Endothelial cell of umbilical vein (primary cell): Measurements from ENCODE around the gene ENTREP1. TPM values are rescaled to one million over a fixed set of nuclear protein-coding genes. Genes with fewer than 3 reads are reported as not detected.

Experiments used
- BruUV-seq: library from RNA; stranded (reverse); fragments of 400-500 nt; replicated peaks from 2 replicates; lab custom pipeline; 2021; lab: Mats Ljungman, UMichigan
- CTCF ChIA-PET: fragments of 300-600, 350-600 bp; sonication (Branson Sonifier 250); formaldehyde crosslinking; loops from one replicate; lab custom pipeline; 2021; ENCODE audit warnings: antibody characterized with exemption, inconsistent platforms; lab: Charles Lee
- POLR2A ChIA-PET: fragments of 300-600, 350-600 bp; sonication (Branson Sonifier 250); formaldehyde crosslinking; loops from one replicate; lab custom pipeline; 2021; ENCODE audit warnings: antibody characterized with exemption, inconsistent platforms; lab: Charles Lee
- DNase-seq: peaks from one replicate; pipeline ENCODE4 v3.0.0-alpha.2; 2011; ENCODE audit warnings: low read depth, low spot score
- FAIRE-seq: peaks from 2 replicates; lab custom pipeline; 2011; peaks lifted over from hg19 to GRCh38; lab: Jason Lieb, UNC
- H2AFZ ChIP-seq: 2 replicates; pipeline ENCODE4 v1.6.0; 2012; ENCODE audit warnings: low read depth, low read length, control low read depth, inconsistent platforms
- H3K27ac ChIP-seq: 2 replicates; pipeline ENCODE4 v1.5.1; 2011; ENCODE audit warnings: low read depth, mild to moderate bottlenecking, control low read depth, low read length, moderate library complexity; ENCODE audit not compliant: insufficient read depth
- H3K27me3 ChIP-seq, 2 experiments: 2 replicates each; pipeline versions ENCODE4 v1.6.0 to v1.6.1; 2011; ENCODE audit warnings: low read length in 2 of 2, mixed read lengths in 1 of 2; ENCODE audit not compliant: control insufficient read depth in 2 of 2, insufficient read depth in 2 of 2
- H3K36me3 ChIP-seq, 2 experiments: 2 replicates in 1 of 2; 3 replicates in 1 of 2; pipeline ENCODE4 v1.5.1; 2011; ENCODE audit warnings: low read length in 2 of 2, mild to moderate bottlenecking in 1 of 2, moderate library complexity in 1 of 2; ENCODE audit not compliant: control insufficient read depth in 2 of 2, insufficient read depth in 2 of 2; ENCODE audit errors: extremely low read depth in 1 of 2
- H3K4me1 ChIP-seq: 3 replicates; pipeline ENCODE4 v1.5.1; 2011; ENCODE audit warnings: mild to moderate bottlenecking, low read length; ENCODE audit not compliant: control insufficient read depth, insufficient read depth; ENCODE audit errors: extremely low read depth
- H3K4me2 ChIP-seq: 2 replicates; pipeline ENCODE4 v1.6.1; 2011; ENCODE audit warnings: low read length, control low read depth, mixed read lengths; ENCODE audit not compliant: insufficient read depth
- H3K4me3 ChIP-seq, 3 experiments: fragments of 200-600 bp in 1 of 3; sonication (generic), shearing (Covaris generic) in 1 of 3; replicated peaks in 1 of 3; 2 replicates each; pipeline ENCODE4 v1.5.1; 2011 to 2016; ENCODE audit warnings: control low read depth in 3 of 3, low read length in 3 of 3, mild to moderate bottlenecking in 2 of 3, inconsistent platforms in 1 of 3, low read depth in 1 of 3, moderate library complexity in 1 of 3; ENCODE audit not compliant: insufficient read depth in 1 of 3
- H3K79me2 ChIP-seq: 2 replicates; pipeline ENCODE4 v1.6.0; 2012; ENCODE audit warnings: low read length, inconsistent platforms; ENCODE audit not compliant: control insufficient read depth, insufficient read depth
- H3K9ac ChIP-seq: replicated peaks from 2 replicates; pipeline ENCODE3; 2011; ENCODE audit warnings: low read length, control low read depth; ENCODE audit not compliant: insufficient read depth; ENCODE audit errors: extremely low read depth
- H3K9me1 ChIP-seq: replicated peaks from 3 replicates; pipeline ENCODE4 v1.6.0; 2011; ENCODE audit warnings: mild to moderate bottlenecking, low read length; ENCODE audit not compliant: control insufficient read depth, insufficient read depth; ENCODE audit errors: extremely low read depth
- H3K9me3 ChIP-seq: replicated peaks from 2 replicates; pipeline ENCODE4 v1.5.1; 2012; ENCODE audit warnings: low read length, inconsistent platforms; ENCODE audit not compliant: control insufficient read depth, insufficient read depth
- H4K20me1 ChIP-seq: replicated peaks from 2 replicates; pipeline ENCODE3; 2011; ENCODE audit warnings: mild to moderate bottlenecking, low read length; ENCODE audit not compliant: control insufficient read depth, insufficient read depth; ENCODE audit errors: extremely low read depth
- FOS ChIP-seq: IDR thresholded peaks from 2 replicates; pipeline ENCODE4 v1.6.1; 2011; ENCODE audit warnings: mild to moderate bottlenecking, low read length, moderate library complexity, borderline replicate concordance; ENCODE audit not compliant: insufficient read depth
- GATA2 ChIP-seq: IDR thresholded peaks from 2 replicates; pipeline ENCODE4 v1.7.0; 2011; ENCODE audit warnings: low read depth, mild to moderate bottlenecking, moderate library complexity, mixed read lengths, low read length; ENCODE audit not compliant: insufficient read length, insufficient read depth
- JUN ChIP-seq: IDR thresholded peaks from 2 replicates; pipeline ENCODE4 v1.6.1; 2011; ENCODE audit warnings: borderline replicate concordance, low read depth; ENCODE audit not compliant: insufficient read length, insufficient read depth
- MAX ChIP-seq: IDR thresholded peaks from 2 replicates; pipeline ENCODE4 v1.6.1; 2011; ENCODE audit not compliant: insufficient read depth, insufficient read length
- MYC ChIP-seq: IDR thresholded peaks from one replicate; pipeline ENCODE4 v1.6.1; 2011; ENCODE audit warnings: mild to moderate bottlenecking, low read depth, low read length
- POLR2A ChIP-seq: IDR thresholded peaks from 2 replicates; pipeline ENCODE4 v1.6.1; 2012; ENCODE audit warnings: low read depth, mild to moderate bottlenecking, control low read depth, low read length
- dilution Hi-C: fragments of 300-500 bp; cut with MboI; formaldehyde crosslinking; loops from one replicate; pipeline ENCODE4 v1.15.0; 2019; ENCODE audit warnings: low sequenced_read_pairs; ENCODE audit not compliant: extremely low pct_ligation_motif_present
- intact Hi-C: fragments of 100-400 bp; cut with micrococcal nuclease; formaldehyde crosslinking; loops from one replicate; pipeline ENCODE4 v1.10.0; 2022
- polyA plus RNA-seq, 4 experiments: library from polyadenylated mRNA; depleted of rRNA in 3 of 4; stranded (reverse) in 3 of 4; unstranded in 1 of 4; fragments of >200 nt; gene quantifications; 2 replicates each; pipeline versions ENCODE4 v1.2.1 to v1.2.3, GENCODE V29; 2011 to 2012; ENCODE audit warnings: missing spikeins in 1 of 4
- total RNA-seq: library from RNA; stranded (reverse); gene quantifications from 2 replicates; pipeline ENCODE4 v1.2.3, GENCODE V29; 2021
- TF ChIP-seq, protein P1 (sequence below), 2 donors: IDR thresholded peaks; 1 replicate in 1 of 2; 2 replicates in 1 of 2; pipeline ENCODE4 v1.5.1; 2011; ENCODE audit warnings: low read length in 2 of 2, mild to moderate bottlenecking in 2 of 2, moderate library complexity in 2 of 2, control low read depth in 1 of 2, inconsistent platforms in 1 of 2, low read depth in 1 of 2; ENCODE audit not compliant: insufficient read depth in 1 of 2; ENCODE audit errors: extremely low read depth in 1 of 2

ENTREP1 gene
- total and polyA plus RNA-seq, 2 donors (not counting 3 experiments of a cell fraction or from before 2014, with no cell fraction given), result 7.1 to 13.5 TPM

GRCh38 chr9:69313175-69313574 is 11.8 kb upstream of the ENTREP1 start:
- Histone ChIP-seq H2AFZ (no peak overlapping the region), H3K79me2 (no peaks in the 10 kb centered on the region), H3K27ac (no peak overlapping the region), H4K20me1 (no peaks in the 10 kb centered on the region), H3K4me3 (no peak overlapping the region), H3K27me3 (peaks cover 0 to 4% of the 10 kb centered on the region in 2 experiments), H3K4me2 (no peak overlapping the region), H3K9ac (no peak overlapping the region), H3K4me1 (no peaks in the 10 kb centered on the region), H3K9me3 (no peaks in the 10 kb centered on the region), H3K9me1 (no peaks in the 10 kb centered on the region), H3K36me3 (no peaks in the 10 kb centered on the region)
- DNase-seq, result no peak
- intact Hi-C loops, result no loop called here
- no peak for TF ChIP-seq MAX
- no peak for TF ChIP-seq MYC
- TF ChIP-seq POLR2A, result no peak
- TF ChIP-seq JUN, result no peak
- TF ChIP-seq GATA2, result no peak
- TF ChIP-seq, protein P1, sequence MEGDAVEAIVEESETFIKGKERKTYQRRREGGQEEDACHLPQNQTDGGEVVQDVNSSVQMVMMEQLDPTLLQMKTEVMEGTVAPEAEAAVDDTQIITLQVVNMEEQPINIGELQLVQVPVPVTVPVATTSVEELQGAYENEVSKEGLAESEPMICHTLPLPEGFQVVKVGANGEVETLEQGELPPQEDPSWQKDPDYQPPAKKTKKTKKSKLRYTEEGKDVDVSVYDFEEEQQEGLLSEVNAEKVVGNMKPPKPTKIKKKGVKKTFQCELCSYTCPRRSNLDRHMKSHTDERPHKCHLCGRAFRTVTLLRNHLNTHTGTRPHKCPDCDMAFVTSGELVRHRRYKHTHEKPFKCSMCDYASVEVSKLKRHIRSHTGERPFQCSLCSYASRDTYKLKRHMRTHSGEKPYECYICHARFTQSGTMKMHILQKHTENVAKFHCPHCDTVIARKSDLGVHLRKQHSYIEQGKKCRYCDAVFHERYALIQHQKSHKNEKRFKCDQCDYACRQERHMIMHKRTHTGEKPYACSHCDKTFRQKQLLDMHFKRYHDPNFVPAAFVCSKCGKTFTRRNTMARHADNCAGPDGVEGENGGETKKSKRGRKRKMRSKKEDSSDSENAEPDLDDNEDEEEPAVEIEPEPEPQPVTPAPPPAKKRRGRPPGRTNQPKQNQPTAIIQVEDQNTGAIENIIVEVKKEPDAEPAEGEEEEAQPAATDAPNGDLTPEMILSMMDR (IDR thresholded peaks at IDR 0.05; ENCODE audit: extremely low read depth in 1 of 2, insufficient read depth in 1 of 2, low read depth in 1 of 2, low read length in 2 of 2), result no peak
- TF ChIP-seq FOS, result no peak
- dilution Hi-C loops, result no loop called here
- BruUV-seq, result no TSS peak
- ChIA-PET CTCF (no interaction called here), POLR2A (no interaction called here)
- FAIRE-seq, result no peak
